ENCODE results near the gene CDC5L. TPM values are rescaled to one million over a fixed set of nuclear protein-coding genes. Genes with fewer than 3 reads are reported as not detected.

CDC5L gene
- total RNA-seq, 4 donors from 2014 or later = 10.0 to 19.3 (median 14.7) TPM

GRCh38 chr6:44468835-44469234, 81.3 kb downstream of the CDC5L start:
- Histone ChIP-seq H3K27me3 (peaks cover 0 to under 1% (median 0%) of the 10 kb centered on the region in 4 donors), H3K36me3 (no peaks in the 10 kb centered on the region), H3K4me1 (peaks cover 0 to 7% (median 0%) of the 10 kb centered on the region in 3 donors), H3K4me3 (no peak overlapping the region), H3K27ac (no peak overlapping the region), H3K9me3 (no peaks in the 10 kb centered on the region)
- intact Hi-C loops (cut with DNase I) = no loop called here
- TF ChIP-seq POLR2A (IDR thresholded peaks at IDR 0.05) = no peak
- TF ChIP-seq CTCF (IDR thresholded peaks at IDR 0.05) = no peak
- WGBS, 2 donors = 68 to 80% methylated on average over 6 of the region's 6 CpGs
- no peak for DNase-seq

- H3K27me3 ChIP-seq = peaks cover 0 to 8% (median 0%) of the 10 kb centered on the region in 4 donors
- 28 to 46% methylated on average over 5 of the region's 7 CpGs for WGBS, 2 donors
- no peak for TF ChIP-seq CTCF (IDR thresholded peaks at IDR 0.05)
- TF ChIP-seq POLR2A (IDR thresholded peaks at IDR 0.05) = no peak
- H3K4me1 ChIP-seq = peaks cover 0 to 7% (median 0%) of the 10 kb centered on the region in 3 donors
- no peaks in the 10 kb centered on the region for H3K9me3 ChIP-seq
- no peaks in the 10 kb centered on the region for H3K36me3 ChIP-seq
- no peak for DNase-seq
- H3K4me3 ChIP-seq = no peak overlapping the region
- intact Hi-C loops (cut with DNase I) = loop anchor here (10.0 kb wide), 1 partner anchor 165 kb away; no protein-coding TSS in a partner anchor
- no peak overlapping the region for H3K27ac ChIP-seq
Measured at GRCh38 chr6:44470115-44470464, 82.6 kb downstream of the CDC5L start.

- no peak for TF ChIP-seq CTCF (IDR thresholded peaks at IDR 0.05)
- no peak for TF ChIP-seq POLR2A (IDR thresholded peaks at IDR 0.05)
- Histone ChIP-seq H3K9me3 (no peaks in the 10 kb centered on the region), H3K27me3 (peaks cover 0 to 14% (median 0%) of the 10 kb centered on the region in 4 donors), H3K27ac (no peak overlapping the region), H3K4me3 (no peak overlapping the region), H3K4me1 (peaks cover 0 to 11% (median under 1%) of the 10 kb centered on the region in 3 donors), H3K36me3 (no peaks in the 10 kb centered on the region)
- intact Hi-C loops (cut with DNase I) = loop anchor here (10.0 kb wide), 1 partner anchor 164 kb away; no protein-coding TSS in a partner anchor
- 63% methylated on average over 2 of the region's 2 CpGs for WGBS, 2 donors
- no peak for DNase-seq
Measured at GRCh38 chr6:44470746-44471145, 83.2 kb downstream of the CDC5L start.

- 77 to 82% methylated on average over 7 to 13 of the region's 15 CpGs for WGBS, 2 donors
- no peaks in the 10 kb centered on the region for H3K36me3 ChIP-seq
- no peaks in the 10 kb centered on the region for H3K9me3 ChIP-seq
- H3K27ac ChIP-seq = no peak overlapping the region
- peaks cover 0 to 21% (median 0%) of the 10 kb centered on the region in 4 donors for H3K27me3 ChIP-seq
- TF ChIP-seq CTCF (IDR thresholded peaks at IDR 0.05) = no peak
- H3K4me3 ChIP-seq = no peak overlapping the region
- peaks cover 0 to 15% (median 4%) of the 10 kb centered on the region in 3 donors for H3K4me1 ChIP-seq
- DNase-seq = no peak
- intact Hi-C loops (cut with DNase I) = loop anchor here (10.0 kb wide), 1 partner anchor 163 kb away; no protein-coding TSS in a partner anchor
Measured at GRCh38 chr6:44471271-44471981, 83.9 kb downstream of the CDC5L start.

GRCh38 chr6:44472250-44472945, 84.9 kb downstream of the CDC5L start:
- no peak for TF ChIP-seq CTCF (IDR thresholded peaks at IDR 0.05)
- TF ChIP-seq POLR2A (IDR thresholded peaks at IDR 0.05) = no peak
- no peak for DNase-seq
- H3K36me3 ChIP-seq = no peaks in the 10 kb centered on the region
- intact Hi-C loops (cut with DNase I) = loop anchor here (10.0 kb wide), 1 partner anchor 162 kb away; no protein-coding TSS in a partner anchor
- no peak overlapping the region for H3K4me3 ChIP-seq
- WGBS, 2 donors = 75 to 78% methylated on average over 10 to 11 of the region's 13 CpGs
- H3K4me1 ChIP-seq = peaks cover 0 to 15% (median 4%) of the 10 kb centered on the region in 3 donors
- peaks cover 0 to 23% (median 0%) of the 10 kb centered on the region in 4 donors for H3K27me3 ChIP-seq
- H3K27ac ChIP-seq = no peak overlapping the region
- H3K9me3 ChIP-seq = no peaks in the 10 kb centered on the region

All from esophagus squamous epithelium (tissue), 5 donors.